Progenitor cell of endocrine pancreas (in vitro differentiated cells): Measurements from ENCODE around the gene TYMP. TPM values are rescaled to one million over a fixed set of nuclear protein-coding genes. Genes with fewer than 3 reads are reported as not detected.

ENCODE experiments used
- DNase-seq: peaks from one replicate; pipeline ENCODE4 v3.0.0; 2021; ENCODE audit warnings: low spot score; ENCODE audit not compliant: unreplicated experiment
- H3K27ac Mint-ChIP-seq: 2 replicates; pipeline ENCODE4 v1.8.0; 2021; ENCODE audit warnings: mild to moderate bottlenecking, moderate library complexity, mixed read lengths
- H3K27me3 Mint-ChIP-seq: 2 replicates; pipeline ENCODE4 v1.8.0; 2021; ENCODE audit warnings: mixed read lengths
- H3K36me3 Mint-ChIP-seq: 2 replicates; pipeline ENCODE4 v1.8.0; 2022; ENCODE audit warnings: mixed read lengths; ENCODE audit not compliant: insufficient read depth
- H3K4me1 Mint-ChIP-seq: 2 replicates; pipeline ENCODE4 v1.8.0; 2021; ENCODE audit warnings: low read depth, mixed read lengths
- H3K4me3 Mint-ChIP-seq: 2 replicates; pipeline ENCODE4 v1.8.0; 2021; ENCODE audit warnings: low read depth, mild to moderate bottlenecking, moderate library complexity, mixed read lengths
- H3K9me3 Mint-ChIP-seq: 2 replicates; pipeline ENCODE4 v1.8.0; 2021; ENCODE audit warnings: low read depth, mixed read lengths
- total RNA-seq: library from RNA; stranded (reverse); gene quantifications from 2 replicates; pipeline ENCODE4 v1.2.1, GENCODE V29; 2021
- TF ChIP-seq, protein P1 (sequence below): fragments of 200-600 bp; sonication (generic); IDR thresholded peaks from one replicate; pipeline ENCODE4 v1.5.0; 2021; ENCODE audit warnings: antibody characterized with exemption, mild to moderate bottlenecking; ENCODE audit not compliant: unreplicated experiment

TYMP gene
- total RNA-seq, 1 donor from 2014 or later: 1.6 TPM

DNA sequence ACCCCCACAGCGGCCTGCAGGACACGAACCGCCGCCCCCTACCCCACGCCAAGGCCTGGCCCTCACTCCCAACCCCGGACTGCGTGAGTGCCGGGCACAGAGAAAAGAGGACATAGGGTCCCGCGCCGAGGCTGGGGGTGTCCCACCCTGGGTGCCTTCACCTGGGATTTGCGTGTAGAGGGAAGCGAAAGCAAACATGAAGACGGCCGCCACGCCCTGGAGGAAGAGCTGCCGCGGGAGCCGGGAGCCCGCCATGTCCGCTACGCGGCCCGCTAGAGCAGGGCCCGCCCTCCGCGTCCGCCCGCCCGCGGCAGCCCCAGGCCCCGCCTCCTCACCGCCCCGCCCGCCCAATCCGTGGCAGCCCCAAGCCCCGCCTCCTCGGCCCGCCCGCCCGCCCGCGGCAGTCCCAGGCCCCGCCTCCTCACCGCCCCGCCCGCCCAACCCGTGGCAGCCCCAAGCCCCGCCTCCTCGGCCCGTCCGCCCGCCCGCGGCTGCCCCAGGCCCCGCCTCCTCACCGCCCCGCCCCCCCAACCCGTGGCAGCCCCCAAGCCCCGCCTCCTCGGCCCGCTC lies 22.3 kb downstream of the TYMP start, which contains the start of gene LMF2:
Gene LMF2, minus strand, starts transcription at position 282 of the 570 bp plus-strand sequence. Its CDS starts 27 bp downstream, at position 255.
- no peaks in the 10 kb centered on the region for H3K36me3 Mint-ChIP-seq
- TF ChIP-seq, protein P1, sequence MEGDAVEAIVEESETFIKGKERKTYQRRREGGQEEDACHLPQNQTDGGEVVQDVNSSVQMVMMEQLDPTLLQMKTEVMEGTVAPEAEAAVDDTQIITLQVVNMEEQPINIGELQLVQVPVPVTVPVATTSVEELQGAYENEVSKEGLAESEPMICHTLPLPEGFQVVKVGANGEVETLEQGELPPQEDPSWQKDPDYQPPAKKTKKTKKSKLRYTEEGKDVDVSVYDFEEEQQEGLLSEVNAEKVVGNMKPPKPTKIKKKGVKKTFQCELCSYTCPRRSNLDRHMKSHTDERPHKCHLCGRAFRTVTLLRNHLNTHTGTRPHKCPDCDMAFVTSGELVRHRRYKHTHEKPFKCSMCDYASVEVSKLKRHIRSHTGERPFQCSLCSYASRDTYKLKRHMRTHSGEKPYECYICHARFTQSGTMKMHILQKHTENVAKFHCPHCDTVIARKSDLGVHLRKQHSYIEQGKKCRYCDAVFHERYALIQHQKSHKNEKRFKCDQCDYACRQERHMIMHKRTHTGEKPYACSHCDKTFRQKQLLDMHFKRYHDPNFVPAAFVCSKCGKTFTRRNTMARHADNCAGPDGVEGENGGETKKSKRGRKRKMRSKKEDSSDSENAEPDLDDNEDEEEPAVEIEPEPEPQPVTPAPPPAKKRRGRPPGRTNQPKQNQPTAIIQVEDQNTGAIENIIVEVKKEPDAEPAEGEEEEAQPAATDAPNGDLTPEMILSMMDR: no peak
- no peaks in the 10 kb centered on the region for H3K9me3 Mint-ChIP-seq
- H3K4me1 Mint-ChIP-seq: peaks cover 15% of the 10 kb centered on the region
- peak within 1 kb of the TSS; percentile 98 for H3K27ac Mint-ChIP-seq
- DNase-seq: peak; percentile 89
- peak within 1 kb of the TSS; percentile 95 for H3K4me3 Mint-ChIP-seq
- no peaks in the 10 kb centered on the region for H3K27me3 Mint-ChIP-seq

DNA sequence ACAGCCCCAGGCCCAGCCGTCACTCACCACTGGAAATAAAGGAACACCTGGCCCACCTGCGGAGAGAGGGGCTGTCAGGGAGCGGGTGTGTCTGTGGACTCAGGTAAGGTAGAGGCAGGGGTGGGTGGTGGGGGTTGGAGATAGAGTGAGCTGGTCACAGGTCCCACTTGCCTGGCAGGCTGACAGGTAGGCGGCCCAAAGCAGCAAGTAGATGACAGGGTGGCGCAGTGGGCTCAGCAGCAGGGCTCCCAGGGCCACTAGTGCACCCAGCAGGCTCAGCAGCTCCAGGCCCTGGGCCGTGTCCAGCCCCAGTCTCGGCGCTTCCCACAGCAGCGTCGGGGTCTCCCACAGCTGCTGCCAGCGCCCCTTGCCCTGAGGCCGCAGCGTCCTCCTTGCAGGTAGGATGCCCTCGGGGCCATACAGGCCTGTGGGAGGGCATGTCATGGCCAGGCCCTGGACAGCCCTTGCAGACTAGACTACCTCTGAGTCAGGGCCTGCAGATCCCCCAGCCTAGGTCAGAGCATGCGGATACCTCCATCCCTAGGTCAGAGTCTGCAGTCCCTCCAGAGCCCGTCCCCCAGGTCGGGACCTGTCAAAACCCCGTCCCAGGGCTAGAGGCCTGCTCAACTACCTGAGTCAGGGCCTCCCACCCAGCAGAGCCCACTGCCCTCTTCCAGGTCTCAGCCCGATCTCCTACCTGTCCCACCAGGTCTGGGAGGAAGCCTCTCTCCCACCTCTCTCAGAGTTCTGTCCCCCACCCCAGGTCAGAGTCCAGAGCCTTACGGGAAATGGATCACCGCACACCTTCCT lies 23.0 kb downstream of the TYMP start:
- Mint-ChIP-seq H3K27me3 (no peaks in the 10 kb centered on the region), H3K9me3 (no peaks in the 10 kb centered on the region), H3K4me1 (peaks cover 15% of the 10 kb centered on the region), H3K4me3 (peak overlapping the region; percentile 91), H3K27ac (peak overlapping the region; percentile 91), H3K36me3 (no peaks in the 10 kb centered on the region)
- DNase-seq: no peak
- TF ChIP-seq, protein P1: no peak

DNA sequence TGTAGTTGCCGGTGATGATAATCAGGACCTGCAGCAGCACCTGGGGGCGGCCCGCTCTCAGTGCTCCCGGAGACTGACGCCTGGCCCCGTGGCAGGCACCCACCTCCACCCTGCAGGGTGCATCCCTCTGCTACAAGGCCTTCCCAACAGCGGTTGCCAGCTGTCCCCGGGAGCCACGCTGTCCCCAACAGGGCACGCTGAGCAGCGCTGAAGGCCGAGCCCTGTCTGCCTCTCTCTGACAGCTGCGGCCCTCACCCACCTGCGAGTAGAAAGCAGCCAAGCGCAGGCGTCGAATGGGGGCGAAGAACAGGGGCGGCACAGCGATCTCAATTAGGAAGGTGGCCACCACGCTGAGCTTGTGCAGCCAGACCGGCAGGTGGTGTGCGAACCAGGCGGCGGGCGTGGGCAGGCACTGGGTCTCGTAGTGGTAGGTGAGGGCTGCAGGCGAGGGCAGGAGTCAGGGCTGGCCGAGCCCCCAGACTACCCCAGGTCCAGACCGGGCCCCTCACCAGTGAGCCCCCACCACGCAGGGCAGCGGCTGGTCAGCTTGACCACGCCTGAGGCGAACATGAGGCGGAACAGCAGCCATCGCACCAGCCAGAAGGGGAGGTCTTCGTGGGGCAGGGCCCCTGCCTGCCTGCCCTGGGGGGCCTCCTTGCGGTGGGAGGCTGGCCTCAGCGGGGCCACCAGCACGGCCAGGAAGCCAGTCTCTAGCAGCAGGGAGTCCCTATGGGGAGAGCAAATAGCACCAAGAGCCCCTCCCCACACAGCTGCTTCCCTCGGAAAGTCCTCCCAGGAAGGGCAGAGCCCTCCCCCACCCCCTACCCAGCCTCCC lies 23.8 kb downstream of the TYMP start:
- no peak for DNase-seq
- H3K4me3 Mint-ChIP-seq: peak overlapping the region; percentile 91
- H3K27me3 Mint-ChIP-seq: no peaks in the 10 kb centered on the region
- H3K27ac Mint-ChIP-seq: no peak overlapping the region
- no peaks in the 10 kb centered on the region for H3K9me3 Mint-ChIP-seq
- peaks cover 15% of the 10 kb centered on the region for H3K4me1 Mint-ChIP-seq
- TF ChIP-seq, protein P1: no peak
- H3K36me3 Mint-ChIP-seq: no peaks in the 10 kb centered on the region

DNA sequence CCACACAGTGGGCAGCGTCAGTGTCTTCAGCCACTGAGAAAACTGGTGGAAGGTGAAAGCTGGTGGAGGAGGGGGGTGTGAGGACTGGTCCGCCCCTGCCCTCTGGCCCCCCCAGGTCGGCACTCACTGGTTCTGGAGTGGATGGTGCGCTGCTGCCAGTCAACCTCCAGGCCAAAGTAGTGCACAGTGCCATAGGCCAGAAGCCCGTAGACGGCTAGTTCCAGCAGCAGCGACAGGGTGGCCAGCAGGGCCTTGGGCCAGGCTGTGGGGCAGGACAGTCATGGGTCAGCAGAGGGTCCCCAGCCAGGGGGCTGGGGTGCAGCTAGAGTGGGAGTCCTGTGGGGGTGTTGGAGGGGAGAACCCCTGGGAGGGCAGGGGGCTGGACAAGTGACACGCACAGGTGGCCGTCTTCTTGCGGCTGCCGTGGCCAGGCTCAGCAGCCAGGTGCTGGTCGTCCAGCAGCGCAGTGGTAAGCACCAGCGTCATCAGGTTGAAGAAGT lies 24.5 kb downstream of the TYMP start:
- no peak for DNase-seq
- H3K36me3 Mint-ChIP-seq: no peaks in the 10 kb centered on the region
- TF ChIP-seq, protein P1: no peak
- no peaks in the 10 kb centered on the region for H3K27me3 Mint-ChIP-seq
- H3K27ac Mint-ChIP-seq: no peak overlapping the region
- no peak overlapping the region for H3K4me3 Mint-ChIP-seq
- peaks cover 15% of the 10 kb centered on the region for H3K4me1 Mint-ChIP-seq
- no peaks in the 10 kb centered on the region for H3K9me3 Mint-ChIP-seq
